CD4-positive, alpha-beta T cell (primary cell): ENCODE data around the gene HBQ1. TPM values are rescaled to one million over a fixed set of nuclear protein-coding genes. Genes with fewer than 3 reads are reported as not detected.

Source experiments
- ATAC-seq: fragments of 200-7000 bp; cut with Tn5 transposase; one replicate; pipeline ENCODE4 v1.10.0; 2022; ENCODE audit warnings: mild to moderate bottlenecking; ENCODE audit not compliant: poor library complexity
- CTCF ChIA-PET: fragments of 350-600 bp; sonication (Branson Sonifier 250); formaldehyde crosslinking; loops from one replicate; lab custom pipeline; 2021; ENCODE audit warnings: antibody characterized with exemption, inconsistent platforms; lab: Charles Lee
- POLR2A ChIA-PET: fragments of 350-600 bp; sonication (Branson Sonifier 250); formaldehyde crosslinking; loops from one replicate; lab custom pipeline; 2021; ENCODE audit warnings: antibody characterized with exemption, inconsistent platforms; lab: Charles Lee
- DNase-seq, 14 experiments: peaks; one replicate each; pipeline ENCODE4 v3.0.0-alpha.2; 2013 to 2020; ENCODE audit warnings: mixed read lengths in 2 of 14
- H3K27ac ChIP-seq, 2 donors: one replicate each; pipeline versions ENCODE4 v1.5.1 to v1.7.0; 2013; ENCODE audit warnings: low read length in 2 of 2, low read depth in 1 of 2, mild to moderate bottlenecking in 1 of 2
- H3K27me3 ChIP-seq, 2 experiments: 1 replicate in 1 of 2; 2 replicates in 1 of 2; pipeline versions ENCODE4 v1.6.1 to v1.7.0; 2013; ENCODE audit warnings: low read length in 2 of 2, control low read depth in 1 of 2, mild to moderate bottlenecking in 1 of 2, moderate library complexity in 1 of 2; ENCODE audit not compliant: insufficient read depth in 2 of 2, control insufficient read depth in 1 of 2
- H3K36me3 ChIP-seq: one replicate; pipeline ENCODE4 v1.6.1; 2013; ENCODE audit warnings: low read length, control low read depth; ENCODE audit not compliant: insufficient read depth
- H3K4me1 ChIP-seq: one replicate; pipeline ENCODE4 v1.6.1; 2013; ENCODE audit warnings: low read length, control low read depth; ENCODE audit not compliant: insufficient read depth
- H3K4me3 ChIP-seq: one replicate; pipeline ENCODE4 v1.5.1; 2013; ENCODE audit warnings: mild to moderate bottlenecking, low read length, moderate library complexity
- H3K9me3 ChIP-seq, 2 experiments: 1 replicate in 1 of 2; 2 replicates in 1 of 2; pipeline versions ENCODE4 v1.6.1 to v1.7.0; 2013; ENCODE audit warnings: low read length in 2 of 2, mild to moderate bottlenecking in 2 of 2, control low read depth in 1 of 2, moderate library complexity in 1 of 2; ENCODE audit not compliant: control insufficient read depth in 1 of 2, insufficient read depth in 1 of 2
- H3K27ac Mint-ChIP-seq: one replicate; pipeline ENCODE4 v1.8.0; 2020; ENCODE audit warnings: mixed read lengths
- H3K27me3 Mint-ChIP-seq: one replicate; pipeline ENCODE4 v1.8.0; 2021; ENCODE audit warnings: mixed read lengths
- H3K36me3 Mint-ChIP-seq: one replicate; pipeline ENCODE4 v1.8.0; 2021; ENCODE audit warnings: low read depth, mixed read lengths
- H3K4me1 Mint-ChIP-seq: one replicate; pipeline ENCODE4 v1.8.0; 2021; ENCODE audit warnings: low read depth, mixed read lengths
- H3K4me3 Mint-ChIP-seq: one replicate; pipeline ENCODE4 v1.8.0; 2020; ENCODE audit warnings: mild to moderate bottlenecking, mixed read lengths
- H3K9me3 Mint-ChIP-seq: one replicate; pipeline ENCODE4 v1.8.0; 2020; ENCODE audit warnings: mixed read lengths
- CTCF ChIP-seq: fragments of 200-600 bp; IDR thresholded peaks from one replicate; pipeline ENCODE4 v1.8.0; 2022; ENCODE audit warnings: antibody characterized with exemption, mild to moderate bottlenecking
- intact Hi-C, 2 experiments: fragments of 100-400 bp; cut with DNase I in 1 of 2; cut with micrococcal nuclease in 1 of 2; formaldehyde crosslinking; loops; one replicate each; pipeline versions ENCODE4 v1.15.1 to v1.9.0; 2023 to 2025; cut with DNase I, micrococcal nuclease
- total RNA-seq, 174 experiments: library from RNA in 2 of 174; stranded (reverse) in 2 of 174; gene quantifications; one replicate each; pipeline ENCODE4 v1.2.3 and lab custom pipeline; 2021 to 2026

The HBQ1 gene
- total RNA-seq, 2 experiments from 2014 or later, result not detected

GRCh38 chr16:179211-180092 is 807 bp upstream of the HBQ1 start:
- intact Hi-C loops, result no loop called here
- Mint-ChIP-seq H3K9me3 (no peaks in the 10 kb centered on the region), H3K27me3 (peaks cover 41% of the 10 kb centered on the region), H3K36me3 (no peaks in the 10 kb centered on the region), H3K4me3 (peak overlapping the region; percentile 54), H3K4me1 (peaks cover 12% of the 10 kb centered on the region), H3K27ac (no peak overlapping the region)
- ChIA-PET CTCF (interaction anchor here (1.4 to 2.5 kb wide), 2 partner anchors 72 to 114 kb away, joined by 8 to 16 read pairs; no protein-coding TSS in a partner anchor), POLR2A (no interaction called here)
- Histone ChIP-seq H3K9me3 (peaks cover 0 to 6% of the 10 kb centered on the region in 2 experiments), H3K4me3 (no peak overlapping the region), H3K4me1 (peaks cover 25% of the 10 kb centered on the region), H3K27ac (no peak overlapping the region), H3K36me3 (no peaks in the 10 kb centered on the region), H3K27me3 (peaks cover 40 to 47% of the 10 kb centered on the region in 2 experiments)
- no peak for DNase-seq
- no peak for ATAC-seq
- no peak for TF ChIP-seq CTCF

- intact Hi-C loops, result loop anchor here (1.0 kb wide), 4 partner anchors 63 to 116 kb away; no protein-coding TSS in a partner anchor
- TF ChIP-seq CTCF, result no peak
- H3K36me3 ChIP-seq, result no peaks in the 10 kb centered on the region
- H3K4me1 Mint-ChIP-seq, result no peaks in the 10 kb centered on the region
- H3K4me3 Mint-ChIP-seq, result no peak overlapping the region
- CTCF ChIA-PET, result interaction anchor here (0.5 to 2.5 kb wide), 6 partner anchors 8 to 115 kb away, joined by 3 to 16 read pairs (median 5); no protein-coding TSS in a partner anchor
- peaks cover 28% of the 10 kb centered on the region for H3K27me3 Mint-ChIP-seq
- H3K27ac Mint-ChIP-seq, result no peak overlapping the region
- peaks cover 0 to 6% of the 10 kb centered on the region in 2 experiments for H3K9me3 ChIP-seq
- POLR2A ChIA-PET, result interaction anchor here (0.6 to 1.7 kb wide), 3 partner anchors 74 to 244 kb away, joined by 3 to 6 read pairs (median 3); partner anchors contain the start of gene RAB11FIP3
- H3K9me3 Mint-ChIP-seq, result no peaks in the 10 kb centered on the region
- peak in 13 of 14 experiments; percentile 29 to 91 (median 82) for DNase-seq
- H3K4me3 ChIP-seq, result peak overlapping the region; percentile 46
- ATAC-seq, result peak; percentile 95
- peaks cover 27 to 34% of the 10 kb centered on the region in 2 experiments for H3K27me3 ChIP-seq
- H3K4me1 ChIP-seq, result peaks cover 25% of the 10 kb centered on the region
- peaks cover 10% of the 10 kb centered on the region for H3K36me3 Mint-ChIP-seq
- no peak overlapping the region for H3K27ac ChIP-seq
These were observed 664 bp downstream of the HBQ1 start for GRCh38 chr16:180681-181564.

GRCh38 chr16:181565-182021 is 1.3 kb downstream of the HBQ1 start:
- Mint-ChIP-seq H3K4me1 (no peaks in the 10 kb centered on the region), H3K36me3 (peaks cover 10% of the 10 kb centered on the region), H3K27me3 (peaks cover 28% of the 10 kb centered on the region), H3K4me3 (no peak overlapping the region), H3K9me3 (no peaks in the 10 kb centered on the region), H3K27ac (no peak overlapping the region)
- peak in 2 of 14 experiments; percentile 89 to 92 for DNase-seq
- TF ChIP-seq CTCF, result peak; percentile 92
- Histone ChIP-seq H3K4me1 (peaks cover 25% of the 10 kb centered on the region), H3K36me3 (no peaks in the 10 kb centered on the region), H3K27me3 (peaks cover 27 to 33% of the 10 kb centered on the region in 2 experiments), H3K4me3 (no peak overlapping the region), H3K9me3 (peaks cover 0 to 6% of the 10 kb centered on the region in 2 experiments), H3K27ac (no peak overlapping the region)
- intact Hi-C loops, result loop anchor here (1.0 kb wide), 4 partner anchors 63 to 116 kb away; no protein-coding TSS in a partner anchor
- POLR2A ChIA-PET, result interaction anchor here (0.7 to 1.7 kb wide), 2 partner anchors 75 to 197 kb away, joined by 3 to 6 read pairs; no protein-coding TSS in a partner anchor
- CTCF ChIA-PET, result interaction anchor here (0.5 to 2.5 kb wide), 4 partner anchors 10 to 116 kb away, joined by 3 to 16 read pairs (median 4); no protein-coding TSS in a partner anchor
- ATAC-seq, result no peak
